ENCODE data around the gene MKKS.
"Not testable (repeated sequence)": the region's sequence is repeated elsewhere in the genome, so short reads cannot be mapped to it uniquely, and the experiment has no call there.

Gene MKKS

GRCh38 chr20:10411673-10412072, 22.3 kb downstream of the MKKS start:
- no peak for FAIRE-seq

GRCh38 chr20:10408108-10408813, 25.8 kb downstream of the MKKS start:
- no peak for FAIRE-seq

GRCh38 chr20:10404959-10405530, 29.0 kb downstream of the MKKS start:
- no peak for FAIRE-seq

- FAIRE-seq: no peak
These were observed 29.9 kb downstream of the MKKS start for GRCh38 chr20:10404023-10404628.

- FAIRE-seq: no peak
These were observed 30.9 kb downstream of the MKKS start for GRCh38 chr20:10402938-10403608.

- FAIRE-seq: no peak
These were observed 35.1 kb downstream of the MKKS start for GRCh38 chr20:10398834-10399369.

GRCh38 chr20:10394752-10395151, 39.3 kb downstream of the MKKS start:
- FAIRE-seq: not testable (repeated sequence)

- FAIRE-seq: no peak
These were observed 43.3 kb downstream of the MKKS start for GRCh38 chr20:10390709-10391108.

GRCh38 chr20:10388597-10388996, 45.4 kb downstream of the MKKS start:
- no peak for FAIRE-seq

- no peak for FAIRE-seq
These were observed 46.3 kb downstream of the MKKS start for GRCh38 chr20:10387686-10388085.

GRCh38 chr20:10385850-10386544, 48.0 kb downstream of the MKKS start:
- no peak for FAIRE-seq

- no peak for FAIRE-seq
These were observed 52.5 kb downstream of the MKKS start for GRCh38 chr20:10381477-10381876.

GRCh38 chr20:10379761-10380160, 54.3 kb downstream of the MKKS start:
- no peak for FAIRE-seq

- FAIRE-seq: no peak
These were observed 57.5 kb downstream of the MKKS start for GRCh38 chr20:10376270-10377075.

GRCh38 chr20:10375191-10375590, 58.8 kb downstream of the MKKS start:
- no peak for FAIRE-seq

GRCh38 chr20:10374036-10374435, 60.0 kb downstream of the MKKS start:
- FAIRE-seq: no peak

- no peak for FAIRE-seq
These were observed 62.6 kb downstream of the MKKS start for GRCh38 chr20:10371467-10371866.

GRCh38 chr20:10370091-10370887, 63.7 kb downstream of the MKKS start:
- no peak for FAIRE-seq

- no peak for FAIRE-seq
These were observed 64.3 kb downstream of the MKKS start for GRCh38 chr20:10369723-10370090.

- no peak for FAIRE-seq
These were observed 65.3 kb downstream of the MKKS start for GRCh38 chr20:10368702-10369041.

- FAIRE-seq: no peak
These were observed 65.9 kb downstream of the MKKS start for GRCh38 chr20:10367943-10368701.

Data from G401.6 (cell line).